ENCODE measurements around the gene PTPRJ.

PTPRJ gene

GRCh38 chr11:47994417-47994816, 14.1 kb downstream of the PTPRJ start:
- no peak for DNase-seq (ENCODE audit: low read depth in 2 of 2)

- no peak for DNase-seq (ENCODE audit: low read depth in 2 of 2)
These were observed 15.0 kb downstream of the PTPRJ start for GRCh38 chr11:47995360-47995769.

- DNase-seq (ENCODE audit: low read depth in 2 of 2), result no peak
These were observed 17.0 kb downstream of the PTPRJ start for GRCh38 chr11:47997063-47998053.

GRCh38 chr11:47998345-47998732, 18.0 kb downstream of the PTPRJ start:
- DNase-seq (ENCODE audit: low read depth in 2 of 2), result no peak

- no peak for DNase-seq (ENCODE audit: low read depth in 2 of 2)
These were observed 18.5 kb downstream of the PTPRJ start for GRCh38 chr11:47998733-47999359.

GRCh38 chr11:48000432-48000831, 20.1 kb downstream of the PTPRJ start:
- DNase-seq (ENCODE audit: low read depth in 2 of 2), result no peak

GRCh38 chr11:48001438-48002021, 21.2 kb downstream of the PTPRJ start:
- DNase-seq (ENCODE audit: low read depth in 2 of 2), result no peak

GRCh38 chr11:48002561-48002960, 22.2 kb downstream of the PTPRJ start:
- no peak for DNase-seq (ENCODE audit: low read depth in 2 of 2)

- DNase-seq (ENCODE audit: low read depth in 2 of 2), result no peak
These were observed 23.6 kb downstream of the PTPRJ start for GRCh38 chr11:48003926-48004325.

GRCh38 chr11:48004456-48004855, 24.1 kb downstream of the PTPRJ start:
- no peak for DNase-seq (ENCODE audit: low read depth in 2 of 2)

- no peak for DNase-seq (ENCODE audit: low read depth in 2 of 2)
These were observed 24.8 kb downstream of the PTPRJ start for GRCh38 chr11:48005136-48005535.

GRCh38 chr11:48005831-48006270, 25.5 kb downstream of the PTPRJ start:
- no peak for DNase-seq (ENCODE audit: low read depth in 2 of 2)

GRCh38 chr11:48006301-48006992, 26.1 kb downstream of the PTPRJ start:
- no peak for DNase-seq (ENCODE audit: low read depth in 2 of 2)

- DNase-seq (ENCODE audit: low read depth in 2 of 2), result no peak
These were observed 27.3 kb downstream of the PTPRJ start for GRCh38 chr11:48007677-48008076.

GRCh38 chr11:48008951-48009270, 28.6 kb downstream of the PTPRJ start:
- DNase-seq (ENCODE audit: low read depth in 2 of 2), result no peak

GRCh38 chr11:48011102-48011797, 30.9 kb downstream of the PTPRJ start:
- no peak for DNase-seq (ENCODE audit: low read depth in 2 of 2)

- no peak for DNase-seq (ENCODE audit: low read depth in 2 of 2)
These were observed 31.5 kb downstream of the PTPRJ start for GRCh38 chr11:48011798-48012391.

GRCh38 chr11:48013269-48013901, 33.0 kb downstream of the PTPRJ start:
- DNase-seq (ENCODE audit: low read depth in 2 of 2), result no peak

- no peak for DNase-seq (ENCODE audit: low read depth in 2 of 2)
These were observed 34.6 kb downstream of the PTPRJ start for GRCh38 chr11:48014917-48015316.

- DNase-seq (ENCODE audit: low read depth in 2 of 2), result no peak
These were observed 36.9 kb downstream of the PTPRJ start for GRCh38 chr11:48017105-48017830.

All from fibroblast of skin of left quadriceps (primary cell).